GM21390 (cell line): Measurements from ENCODE around the gene LIPE.
"Not testable (repeated sequence)": the region's sequence is repeated elsewhere in the genome, so short reads cannot be mapped to it uniquely, and the experiment has no call there.

Source experiments
- ATAC-seq: cut with Tn5 transposase; IDR thresholded peaks from one replicate; pipeline ENCODE4 v1.9.1; 2021; ENCODE audit not compliant: unreplicated experiment

LIPE gene

GRCh38 chr19:42450314-42450934 is 23.2 kb upstream of the LIPE start:
- peak; percentile 67 for ATAC-seq

DNA sequence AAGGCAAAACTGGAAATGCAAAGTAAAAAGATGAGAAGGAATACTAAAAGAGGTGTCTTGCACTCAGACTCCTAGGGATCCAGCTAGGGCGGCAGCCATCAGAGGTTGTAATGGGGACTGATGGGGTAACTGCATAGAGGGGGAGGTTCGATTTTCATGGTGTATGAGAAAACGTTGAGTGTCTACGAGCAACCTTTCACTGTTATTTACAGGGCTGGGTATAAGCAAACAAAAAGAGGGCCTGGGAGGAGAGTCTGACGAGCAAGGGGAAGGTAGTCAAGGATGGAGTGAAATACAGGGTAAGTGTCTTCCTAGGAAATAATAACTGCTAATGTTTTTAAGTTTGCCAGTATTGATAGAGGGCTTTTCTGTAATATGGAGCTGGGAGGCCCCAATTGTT is 21.1 kb upstream of the LIPE start:
- not testable (repeated sequence) for ATAC-seq

DNA sequence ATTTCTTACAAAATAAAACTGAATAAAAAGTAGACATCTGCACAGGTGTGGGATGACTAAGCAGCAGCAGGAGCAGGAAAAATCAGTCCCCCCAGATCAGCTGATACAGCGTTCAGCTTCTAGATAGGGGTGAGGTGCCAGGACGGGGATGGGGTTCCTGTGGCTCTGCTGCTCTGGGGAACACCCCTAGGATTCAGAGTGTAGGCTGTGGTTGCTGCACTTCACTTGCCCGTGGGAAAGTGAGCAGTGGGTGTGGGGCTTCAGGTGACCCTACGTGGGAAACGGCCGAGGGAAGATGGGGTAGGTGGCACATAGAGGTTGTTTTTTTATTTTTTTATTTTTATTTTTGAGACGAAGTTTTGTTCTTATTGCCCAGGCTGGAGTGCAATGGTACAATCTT is 18.8 kb upstream of the LIPE start:
- ATAC-seq: no peak

DNA sequence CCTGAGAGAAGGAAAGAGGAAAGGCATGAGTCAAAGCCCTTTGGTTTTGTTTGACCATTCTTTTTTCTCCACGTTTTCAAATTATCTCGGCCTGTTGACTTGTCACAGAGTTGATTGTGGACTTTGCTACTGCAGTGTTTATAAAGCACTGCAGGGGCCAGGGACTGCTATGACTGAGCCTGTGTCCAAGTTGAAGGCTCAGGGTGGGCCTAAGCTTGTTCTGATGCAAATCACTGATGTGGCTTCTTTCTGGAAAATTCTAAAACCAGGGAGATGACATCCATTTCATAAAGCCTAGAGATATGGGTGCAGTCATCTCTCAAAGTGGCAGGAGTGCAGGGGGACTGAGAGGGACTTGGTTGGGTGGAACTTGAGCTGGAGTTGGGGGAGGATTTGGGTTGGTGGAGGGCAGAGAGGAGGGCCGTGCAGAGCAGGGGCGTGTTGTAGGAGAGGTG is 16.8 kb upstream of the LIPE start:
- ATAC-seq: no peak

DNA sequence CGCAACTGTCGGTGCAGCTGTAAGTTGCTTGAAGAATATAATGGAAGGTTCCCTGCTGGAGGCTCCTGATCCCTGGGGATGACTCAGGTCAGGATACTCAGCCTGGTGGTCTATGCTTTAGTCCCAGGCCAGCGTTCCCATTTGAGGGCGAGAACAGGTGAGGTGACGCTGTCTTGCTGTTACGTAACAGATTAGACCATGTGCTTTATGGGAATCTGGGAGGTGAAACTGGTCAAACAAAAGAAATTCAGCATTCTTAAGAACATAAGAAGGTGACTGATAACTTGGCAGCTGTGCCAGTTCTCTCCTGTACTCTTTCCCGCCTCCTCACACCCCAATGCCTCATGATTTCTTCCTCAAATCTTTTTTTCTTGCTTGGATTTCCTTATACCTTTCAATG is 15.6 kb upstream of the LIPE start, which contains the start of gene CXCL17:
TSS of gene CXCL17 (minus strand) at position 114 of the 400 bp plus-strand sequence. CDS start 114 bp downstream, outside the sequence.
- no peak for ATAC-seq

DNA sequence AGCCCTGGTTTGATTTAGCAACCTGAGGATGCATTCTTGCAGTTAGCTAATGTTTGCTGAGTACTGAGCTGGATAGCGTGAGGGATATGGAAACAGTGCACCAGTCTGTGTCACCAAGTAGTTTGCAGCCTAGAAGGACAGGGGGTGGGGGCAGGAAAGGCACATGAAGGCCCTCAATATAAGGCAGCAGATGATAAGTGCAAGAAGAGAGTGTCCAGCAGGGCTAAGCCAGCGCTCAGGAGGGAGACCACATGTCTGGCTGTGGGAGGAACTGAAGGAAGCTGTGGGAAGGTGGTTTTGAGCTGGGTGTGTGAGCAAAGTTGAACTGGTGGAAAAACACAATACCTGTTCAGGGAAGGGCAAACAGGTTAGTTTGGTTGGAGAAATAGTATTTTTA is 13.9 kb upstream of the LIPE start:
- ATAC-seq: no peak

- no peak for ATAC-seq
Observed at GRCh38 chr19:42440357-42441048, 13.3 kb upstream of the LIPE start.

GRCh38 chr19:42436006-42436405 is 8.8 kb upstream of the LIPE start:
- no peak for ATAC-seq

DNA sequence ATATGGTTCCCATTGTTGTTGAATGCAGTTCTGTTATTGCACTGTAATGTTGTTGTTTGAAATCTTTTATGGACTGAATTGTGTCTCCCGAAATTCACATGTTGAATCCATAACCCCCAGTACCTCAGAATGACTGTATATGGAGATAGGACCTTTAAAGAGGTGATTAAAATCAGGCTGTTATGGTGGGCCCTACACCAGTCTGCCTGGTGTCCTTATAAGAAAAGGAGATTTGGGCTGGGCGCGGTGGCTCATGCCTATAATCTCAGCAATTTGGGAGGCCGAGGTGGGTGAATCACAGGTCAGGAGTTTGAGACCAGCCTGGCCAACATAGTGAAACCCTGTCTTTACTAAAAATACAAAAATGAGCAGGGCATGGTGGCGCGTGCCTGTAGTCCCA is 8.1 kb upstream of the LIPE start:
- ATAC-seq: no peak

DNA sequence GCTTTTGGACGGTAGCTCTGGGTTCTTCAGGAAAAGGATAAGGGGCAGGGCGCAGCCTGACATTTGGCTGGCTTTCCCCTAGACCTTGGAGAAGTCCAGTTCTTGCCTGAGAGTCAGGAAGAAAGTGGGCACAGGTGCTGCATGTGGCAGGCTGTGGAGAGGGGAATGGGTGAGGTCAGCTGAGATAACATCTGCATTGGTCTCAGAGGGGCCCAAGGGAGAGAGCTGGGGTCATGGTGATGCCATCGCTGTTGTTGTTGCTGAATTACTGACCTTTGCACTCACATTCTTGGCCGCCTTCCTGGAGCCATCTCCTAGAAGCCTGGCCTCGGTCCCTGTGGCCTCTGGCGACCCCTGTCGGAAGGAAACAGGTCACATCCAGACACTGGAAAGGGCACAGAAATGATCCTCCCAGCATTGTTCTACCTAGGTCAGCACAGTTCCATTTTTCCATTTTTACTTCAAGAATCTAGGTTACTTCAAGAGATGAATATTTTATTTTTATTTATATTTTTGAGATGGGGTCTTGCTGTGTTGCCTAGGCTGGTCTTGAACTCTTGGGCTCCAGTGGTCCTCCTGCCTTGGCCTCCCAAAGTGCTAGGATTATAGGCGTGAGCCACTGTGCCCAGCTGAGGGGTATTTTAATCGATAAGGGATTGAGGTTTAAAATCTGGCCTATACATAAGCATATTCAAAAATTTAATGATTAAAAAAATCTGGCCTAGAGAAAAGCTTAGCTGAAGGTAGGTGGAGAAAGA is 6.5 kb upstream of the LIPE start:
- no peak for ATAC-seq

GRCh38 chr19:42431486-42431885 is 4.3 kb upstream of the LIPE start:
- no peak for ATAC-seq

DNA sequence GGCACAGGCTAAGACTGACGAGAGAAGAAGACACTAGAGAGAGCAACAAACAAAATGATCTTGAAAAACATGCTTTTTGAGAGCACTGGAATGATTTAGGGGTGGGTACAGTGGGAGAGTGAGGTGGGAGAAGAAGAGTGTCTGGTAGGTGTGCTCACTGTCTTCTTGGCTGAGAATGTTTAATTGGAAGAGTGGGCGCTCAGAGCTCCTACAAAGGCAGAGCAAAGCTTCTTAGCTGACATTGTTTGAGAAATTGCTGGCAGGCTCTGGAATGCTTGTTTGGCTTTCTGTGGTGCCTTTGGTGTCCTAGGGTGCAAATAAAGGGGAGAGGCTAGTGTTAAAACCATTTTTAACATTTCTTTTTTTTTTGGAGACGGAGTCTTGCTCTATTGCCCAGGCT is 1.5 kb upstream of the LIPE start:
- ATAC-seq: no peak

DNA sequence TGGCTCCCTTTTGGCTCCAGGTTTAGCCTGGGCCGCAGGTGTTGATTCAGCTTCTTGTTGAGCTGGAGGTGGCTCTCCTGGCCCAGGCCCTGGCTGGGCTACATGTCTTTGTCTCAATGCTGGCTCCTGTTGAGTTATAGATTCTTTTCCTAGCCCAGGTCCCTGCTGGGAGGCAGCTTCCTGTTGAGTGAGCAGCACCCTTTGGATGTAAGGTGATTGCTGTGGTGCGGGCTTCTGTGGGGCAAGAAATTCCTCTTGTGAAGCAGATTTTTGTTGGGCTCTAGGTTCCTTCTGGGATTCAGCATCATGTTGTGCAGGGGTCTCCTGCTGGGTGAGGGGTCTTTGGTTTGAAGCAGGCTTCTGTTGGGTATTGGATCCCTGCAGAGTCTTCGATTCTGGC is 545 bp downstream of the LIPE start:
- no peak for ATAC-seq

DNA sequence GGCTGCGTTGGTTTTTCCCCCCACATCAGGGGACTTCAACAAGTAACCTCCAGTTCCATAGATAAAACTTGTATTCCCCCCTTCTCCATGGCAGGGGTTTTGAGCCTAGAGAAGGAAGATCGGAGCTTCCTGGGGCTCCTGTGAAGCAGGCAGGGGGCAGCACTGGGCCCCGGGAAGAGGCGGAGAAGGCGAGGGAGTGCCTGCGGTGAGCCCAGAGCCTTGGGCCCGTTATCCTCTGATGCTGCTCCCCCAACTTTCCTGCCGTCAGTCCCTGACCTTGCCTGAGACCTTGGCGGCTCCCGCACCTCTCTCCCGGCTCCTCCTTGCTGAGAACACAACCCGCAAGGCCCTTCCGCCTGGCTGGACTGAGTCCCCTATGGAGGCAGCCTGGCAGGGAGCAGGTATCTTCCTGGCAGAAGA is 2.5 kb downstream of the LIPE start:
- no peak for ATAC-seq

- no peak for ATAC-seq
Observed at GRCh38 chr19:42424345-42424707, 2.9 kb downstream of the LIPE start.

- peak; percentile 83 for ATAC-seq
Observed at GRCh38 chr19:42423462-42424344, 3.5 kb downstream of the LIPE start.

- peak; percentile 40 for ATAC-seq
Observed at GRCh38 chr19:42422901-42423461, 4.2 kb downstream of the LIPE start.

DNA sequence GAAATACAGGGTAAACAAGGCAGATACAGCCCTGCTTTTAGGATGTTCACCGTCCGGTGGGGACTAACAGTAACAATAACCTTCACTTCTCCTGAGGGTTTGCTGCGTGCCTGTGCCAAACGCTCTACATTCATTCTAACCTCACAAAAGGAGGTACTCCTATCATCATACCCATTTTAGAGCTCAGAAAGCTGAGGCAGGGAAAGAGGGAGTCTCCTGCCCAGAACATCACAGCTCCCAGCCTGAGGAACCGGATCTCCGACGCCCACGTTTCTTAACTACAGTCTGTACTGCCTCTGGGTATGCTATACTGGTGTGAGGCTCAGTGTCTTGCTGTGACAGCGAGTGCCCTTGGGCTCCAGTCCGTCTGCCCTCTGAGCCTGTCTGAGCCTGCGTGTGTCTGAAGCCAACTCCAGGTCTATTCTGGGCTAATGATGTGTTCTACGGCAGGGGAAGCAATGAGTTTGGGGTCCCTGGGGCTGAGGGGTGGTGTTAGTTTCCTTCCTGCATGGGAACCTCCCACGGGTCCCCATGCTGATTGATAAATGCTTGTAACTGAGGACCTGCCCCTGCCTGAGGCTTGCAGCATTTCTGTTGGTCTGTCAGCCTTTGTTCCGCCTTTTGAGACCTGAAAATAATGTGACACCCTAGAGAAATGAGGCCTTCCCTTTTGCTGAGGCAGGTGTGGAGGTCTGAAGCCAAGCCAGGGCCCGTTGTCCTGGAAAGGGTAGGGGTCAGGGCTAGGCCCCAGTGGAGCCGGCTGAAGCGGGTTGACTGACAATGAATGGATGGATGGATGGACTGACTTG is 4.9 kb downstream of the LIPE start:
- no peak for ATAC-seq

- no peak for ATAC-seq
Observed at GRCh38 chr19:42421591-42422031, 5.6 kb downstream of the LIPE start.

DNA sequence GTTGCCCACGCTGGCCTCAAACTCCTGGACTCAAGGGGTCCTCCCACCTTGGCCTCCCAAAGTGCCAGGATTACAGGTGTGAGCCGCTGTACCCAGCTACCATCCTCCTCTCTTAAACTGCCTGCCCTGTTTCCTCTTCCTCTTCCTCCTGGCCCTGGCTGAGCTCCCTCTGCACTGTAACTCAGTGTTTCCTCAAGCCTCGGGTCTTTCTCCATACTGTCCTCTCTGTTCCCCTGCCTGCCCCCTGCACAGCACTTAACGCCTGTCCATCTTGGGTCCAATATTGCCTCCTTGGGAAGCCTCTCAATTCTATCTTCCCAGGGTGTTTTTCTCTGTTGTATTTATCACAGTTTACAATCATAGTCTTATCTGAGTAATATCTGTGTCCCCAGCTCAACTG is 6.1 kb downstream of the LIPE start:
- ATAC-seq: no peak
